Left lung (tissue), 10 donors: ENCODE measurements around the gene HMOX2. TPM values are rescaled to one million over a fixed set of nuclear protein-coding genes. Genes with fewer than 3 reads are reported as not detected.
A peak's percentile ranks its signal among the peaks of the same experiment; 100 is the strongest.

Experiments
- ATAC-seq: fragments of 200-7000 bp; cut with Tn5 transposase; one replicate; pipeline ENCODE4 v1.9.1; 2020; ENCODE audit warnings: moderate library complexity
- DNase-seq, 4 donors: peaks; one replicate each; pipeline ENCODE4 v3.0.0-alpha.2; 2013 to 2020
- H3K27ac ChIP-seq, 2 donors: fragments of 200-600 bp; sonication (generic) in 1 of 2; one replicate each; pipeline versions ENCODE4 v1.5.0 to v1.8.0; 2020 to 2021
- H3K27me3 ChIP-seq, 2 donors: fragments of 200-600 bp; sonication (generic) in 1 of 2; one replicate each; pipeline versions ENCODE4 v1.5.0 to v1.8.0; 2020 to 2021
- H3K36me3 ChIP-seq, 2 donors: fragments of 200-600 bp; sonication (generic) in 1 of 2; one replicate each; pipeline versions ENCODE4 v1.5.0 to v1.8.0; 2020 to 2021
- H3K4me1 ChIP-seq, 2 donors: fragments of 200-600 bp; one replicate each; pipeline ENCODE4 v1.8.0; 2021
- H3K4me3 ChIP-seq, 2 donors: fragments of 200-600 bp; sonication (generic) in 1 of 2; one replicate each; pipeline versions ENCODE4 v1.5.0 to v1.8.0; 2020 to 2021; ENCODE audit warnings: mild to moderate bottlenecking in 1 of 2
- H3K9me3 ChIP-seq, 2 donors: fragments of 200-600 bp; sonication (generic) in 1 of 2; one replicate each; pipeline versions ENCODE4 v1.5.0 to v1.8.0; 2020 to 2021
- CTCF ChIP-seq, 2 donors: fragments of 200-600 bp; sonication (generic) in 1 of 2; IDR thresholded peaks; one replicate each; pipeline versions ENCODE4 v1.5.0 to v1.8.0; 2021; ENCODE audit warnings: antibody characterized with exemption in 2 of 2
- intact Hi-C, 2 donors: fragments of 100-400 bp; cut with DNase I; formaldehyde crosslinking; loops; one replicate each; pipeline versions ENCODE4 v1.11.2 to v1.14.2; 2022
- polyA plus RNA-seq, 6 donors: library from polyadenylated mRNA; unstranded; fragments of 120-200 nt; gene quantifications; one replicate each; pipeline ENCODE4 v1.2.1, GENCODE V29; 2013; ENCODE audit not compliant: insufficient read length in 6 of 6
- total RNA-seq, 2 donors: library from RNA; stranded (reverse); fragmentation: NEBNext Ultra II Directional; extraction: Animal tissue kit (Norgen Biotek cat#: 25700); gene quantifications; one replicate each; pipeline ENCODE4 v1.2.1, GENCODE V29; 2021
- donor health status: DM: no; HTN: yes; CAD: no.
- donor health status: DM: no; HTN: no; CAD: no.

HMOX2 gene
- total and polyA plus RNA-seq, 8 donors = 36.2 to 52.1 (median 39.5) TPM

- no peak overlapping the region for H3K4me3 ChIP-seq
- no peak overlapping the region for H3K27ac ChIP-seq
- no peaks in the 10 kb centered on the region for H3K27me3 ChIP-seq
- no peaks in the 10 kb centered on the region for H3K9me3 ChIP-seq
- intact Hi-C loops = no loop called here
- no peak for ATAC-seq
- no peak for DNase-seq
- H3K36me3 ChIP-seq = peaks cover 0 to 3% of the 10 kb centered on the region in 2 donors
- peaks cover 3 to 13% of the 10 kb centered on the region in 2 donors for H3K4me1 ChIP-seq
- no peak for TF ChIP-seq CTCF (IDR thresholded peaks at IDR 0.05)
Observed at GRCh38 chr16:4525069-4525468, 48.9 kb downstream of the HMOX2 start.

GRCh38 chr16:4525634-4526277, 49.6 kb downstream of the HMOX2 start:
- no peak for TF ChIP-seq CTCF (IDR thresholded peaks at IDR 0.05)
- Histone ChIP-seq H3K36me3 (peaks cover 0 to 3% of the 10 kb centered on the region in 2 donors), H3K27me3 (no peaks in the 10 kb centered on the region), H3K9me3 (no peaks in the 10 kb centered on the region), H3K4me3 (no peak overlapping the region), H3K27ac (no peak overlapping the region), H3K4me1 (peaks cover 3 to 13% of the 10 kb centered on the region in 2 donors)
- ATAC-seq (no peak), DNase-seq (no peak)
- intact Hi-C loops = no loop called here

GRCh38 chr16:4529085-4530060, 53.2 kb downstream of the HMOX2 start:
- H3K27me3 ChIP-seq = no peaks in the 10 kb centered on the region
- ATAC-seq (peak; percentile 20), DNase-seq (no peak)
- peaks cover 0 to 3% of the 10 kb centered on the region in 2 donors for H3K4me1 ChIP-seq
- intact Hi-C loops = no loop called here
- H3K4me3 ChIP-seq = no peak overlapping the region
- H3K36me3 ChIP-seq = no peaks in the 10 kb centered on the region
- no peaks in the 10 kb centered on the region for H3K9me3 ChIP-seq
- H3K27ac ChIP-seq = no peak overlapping the region
- TF ChIP-seq CTCF (IDR thresholded peaks at IDR 0.05) = no peak

- intact Hi-C loops = no loop called here
- no peak for DNase-seq
- H3K4me3 ChIP-seq = no peak overlapping the region
- H3K27ac ChIP-seq = no peak overlapping the region
- no peaks in the 10 kb centered on the region for H3K36me3 ChIP-seq
- peaks cover 3 to 6% of the 10 kb centered on the region in 2 donors for H3K4me1 ChIP-seq
- no peak for ATAC-seq
- no peaks in the 10 kb centered on the region for H3K9me3 ChIP-seq
- no peaks in the 10 kb centered on the region for H3K27me3 ChIP-seq
- no peak for TF ChIP-seq CTCF (IDR thresholded peaks at IDR 0.05)
Observed at GRCh38 chr16:4531811-4532210, 55.6 kb downstream of the HMOX2 start.

GRCh38 chr16:4532238-4532637, 56.0 kb downstream of the HMOX2 start:
- TF ChIP-seq CTCF (IDR thresholded peaks at IDR 0.05) = no peak
- no peak for ATAC-seq
- Histone ChIP-seq H3K27ac (no peak overlapping the region), H3K9me3 (no peaks in the 10 kb centered on the region), H3K27me3 (peaks cover 0 to 4% of the 10 kb centered on the region in 2 donors), H3K36me3 (no peaks in the 10 kb centered on the region), H3K4me1 (peaks cover 5 to 9% of the 10 kb centered on the region in 2 donors), H3K4me3 (no peak overlapping the region)
- DNase-seq = no peak
- intact Hi-C loops = no loop called here
